Mesodermal cell (in vitro differentiated cells): ENCODE data around the gene RNF157.
"Not testable (repeated sequence)": the region's sequence is repeated elsewhere in the genome, so short reads cannot be mapped to it uniquely, and the experiment has no call there.

Experiments
- H3K27ac ChIP-seq: 2 replicates; pipeline ENCODE4 v1.7.0; 2013; ENCODE audit warnings: mild to moderate bottlenecking, low read depth, low read length, moderate library complexity; ENCODE audit not compliant: severe bottlenecking
- H3K36me3 ChIP-seq: 2 replicates; pipeline ENCODE4 v1.7.1; 2013; ENCODE audit warnings: mild to moderate bottlenecking, low read length, moderate library complexity; ENCODE audit not compliant: control insufficient read depth, insufficient read depth
- H3K4me1 ChIP-seq: one replicate; pipeline ENCODE4 v1.7.1; 2013; ENCODE audit warnings: mild to moderate bottlenecking, low read length; ENCODE audit not compliant: insufficient read depth, control insufficient read depth, poor library complexity, severe bottlenecking
- H3K4me3 ChIP-seq: 2 replicates; pipeline ENCODE4 v1.7.0; 2013; ENCODE audit warnings: low read length, control low read depth, mild to moderate bottlenecking; ENCODE audit not compliant: insufficient read depth, poor library complexity, severe bottlenecking; ENCODE audit errors: extremely low read depth
- H3K9me3 ChIP-seq: 2 replicates; pipeline ENCODE4 v1.7.1; 2013; ENCODE audit warnings: mild to moderate bottlenecking, low read length, moderate library complexity; ENCODE audit not compliant: control insufficient read depth
- whole genome bisulfite sequencing, 2 experiments: methylation state at CpG; one replicate each; pipeline ENCODE4 v1.1.5; 2013; ENCODE audit warnings: missing lambda C conversion rate in 2 of 2; ENCODE audit not compliant: insufficient coverage in 2 of 2; 5-methylcytosine and 5-hydroxymethylcytosine counted together

The RNF157 gene

GRCh38 chr17:76197911-76198310 lies 42.4 kb downstream of the RNF157 start:
- WGBS, 2 experiments, result 94 to 100% methylated on average over 2 of the region's 2 CpGs
- no peaks in the 10 kb centered on the region for H3K4me1 ChIP-seq
- no peaks in the 10 kb centered on the region for H3K9me3 ChIP-seq
- no peaks in the 10 kb centered on the region for H3K36me3 ChIP-seq
- no peak overlapping the region for H3K27ac ChIP-seq
- no peak overlapping the region for H3K4me3 ChIP-seq

- 78 to 100% methylated on average over 2 to 3 of the region's 3 CpGs for WGBS, 2 experiments
- Histone ChIP-seq H3K9me3 (no peaks in the 10 kb centered on the region), H3K4me1 (no peaks in the 10 kb centered on the region)
Observed at GRCh38 chr17:76196675-76197074, 43.6 kb downstream of the RNF157 start.

GRCh38 chr17:76195281-76196096 lies 44.8 kb downstream of the RNF157 start:
- 99 to 100% methylated on average over 2 to 6 of the region's 12 CpGs for WGBS, 2 experiments
- H3K27ac ChIP-seq, result no peak overlapping the region

More at GRCh38 chr17:76196675-76197074, 43.6 kb downstream of the RNF157 start:
- Histone ChIP-seq H3K4me3 (no peak overlapping the region), H3K27ac (no peak overlapping the region), H3K36me3 (no peaks in the 10 kb centered on the region)

GRCh38 chr17:76193591-76193990 lies 46.7 kb downstream of the RNF157 start:
- Histone ChIP-seq H3K4me3 (no peak overlapping the region), H3K36me3 (no peaks in the 10 kb centered on the region), H3K27ac (no peak overlapping the region), H3K9me3 (no peaks in the 10 kb centered on the region), H3K4me1 (no peaks in the 10 kb centered on the region)
- WGBS, 2 experiments, result 79 to 83% methylated on average over 12 of the region's 13 CpGs

More at GRCh38 chr17:76195281-76196096, 44.8 kb downstream of the RNF157 start:
- Histone ChIP-seq H3K4me3 (no peak overlapping the region), H3K9me3 (no peaks in the 10 kb centered on the region), H3K36me3 (no peaks in the 10 kb centered on the region), H3K4me1 (no peaks in the 10 kb centered on the region)

DNA sequence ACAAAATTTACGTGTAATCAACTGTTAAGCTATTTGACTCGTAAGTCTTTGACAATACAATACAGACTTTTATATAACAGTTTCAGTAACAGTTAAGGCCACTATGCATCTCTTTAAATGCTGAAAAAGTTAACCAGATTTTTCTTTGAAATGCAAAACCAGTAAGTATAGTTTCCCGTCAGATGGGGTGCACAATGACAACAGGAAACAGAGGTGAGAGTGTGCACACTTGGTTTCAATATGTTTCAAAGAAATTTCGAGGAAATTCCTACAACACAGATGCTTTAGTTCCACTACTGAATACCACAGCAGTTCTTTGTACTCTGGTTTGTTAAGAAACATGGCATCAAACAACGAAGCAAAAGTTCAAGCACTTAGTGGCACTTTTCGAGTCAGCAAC lies 48.4 kb downstream of the RNF157 start:
- Histone ChIP-seq H3K27ac (no peak overlapping the region), H3K36me3 (no peaks in the 10 kb centered on the region), H3K9me3 (no peaks in the 10 kb centered on the region), H3K4me1 (no peaks in the 10 kb centered on the region), H3K4me3 (no peak overlapping the region)
- 75 to 79% methylated on average over 4 of the region's 6 CpGs for WGBS, 2 experiments

DNA sequence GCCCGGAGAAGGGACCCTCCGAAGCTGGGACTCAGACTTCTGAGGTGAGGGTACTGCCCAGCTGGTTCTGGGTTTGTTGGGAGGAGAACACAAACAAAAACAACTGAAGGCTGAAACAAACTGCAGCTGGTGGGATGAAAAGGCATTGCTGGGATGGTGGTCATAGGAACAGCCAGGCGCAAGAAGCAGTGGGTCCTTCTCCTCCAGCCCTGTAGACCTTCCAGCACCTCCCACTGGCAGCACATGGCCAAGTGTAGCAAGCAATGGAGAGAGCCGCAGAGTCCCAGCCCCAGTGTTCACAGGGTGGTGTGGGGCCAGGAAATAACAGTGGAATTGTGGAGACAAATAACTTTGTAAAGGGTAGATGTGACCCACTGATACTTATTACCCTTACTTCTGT lies 50.6 kb downstream of the RNF157 start:
- WGBS, 2 experiments, result 90 to 96% methylated on average over 3 of the region's 4 CpGs
- Histone ChIP-seq H3K4me1 (no peaks in the 10 kb centered on the region), H3K27ac (no peak overlapping the region), H3K36me3 (no peaks in the 10 kb centered on the region), H3K4me3 (no peak overlapping the region), H3K9me3 (no peaks in the 10 kb centered on the region)

DNA sequence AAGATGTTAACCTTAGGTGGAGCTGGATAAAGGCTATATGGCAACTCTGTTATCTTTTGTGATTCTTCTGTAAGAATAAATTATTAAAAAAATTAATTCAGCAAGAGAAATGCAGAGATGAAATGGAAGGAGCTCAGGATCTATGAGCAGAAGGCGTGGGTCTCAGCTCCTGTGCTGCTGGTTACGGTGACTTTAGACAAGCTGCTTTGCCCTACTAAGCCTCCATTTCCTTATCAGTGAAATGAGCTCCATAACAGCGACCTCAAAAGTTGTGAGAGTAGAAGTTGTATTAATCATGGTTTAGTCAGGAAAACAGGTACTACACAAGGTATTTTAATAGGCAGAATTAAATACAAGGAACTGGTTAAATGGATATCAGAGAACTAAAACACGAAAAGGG lies 51.0 kb downstream of the RNF157 start:
- Histone ChIP-seq H3K9me3 (no peaks in the 10 kb centered on the region), H3K36me3 (no peaks in the 10 kb centered on the region), H3K4me1 (no peaks in the 10 kb centered on the region), H3K4me3 (no peak overlapping the region), H3K27ac (no peak overlapping the region)
- 87 to 96% methylated on average over 3 to 4 of the region's 4 CpGs for WGBS, 2 experiments

- 94 to 98% methylated on average over 3 to 4 of the region's 4 CpGs for WGBS, 2 experiments
- H3K9me3 ChIP-seq, result no peaks in the 10 kb centered on the region
- H3K36me3 ChIP-seq, result no peaks in the 10 kb centered on the region
- H3K27ac ChIP-seq, result no peak overlapping the region
- H3K4me3 ChIP-seq, result no peak overlapping the region
- H3K4me1 ChIP-seq, result no peaks in the 10 kb centered on the region
Observed at GRCh38 chr17:76188213-76189016, 51.9 kb downstream of the RNF157 start.

DNA sequence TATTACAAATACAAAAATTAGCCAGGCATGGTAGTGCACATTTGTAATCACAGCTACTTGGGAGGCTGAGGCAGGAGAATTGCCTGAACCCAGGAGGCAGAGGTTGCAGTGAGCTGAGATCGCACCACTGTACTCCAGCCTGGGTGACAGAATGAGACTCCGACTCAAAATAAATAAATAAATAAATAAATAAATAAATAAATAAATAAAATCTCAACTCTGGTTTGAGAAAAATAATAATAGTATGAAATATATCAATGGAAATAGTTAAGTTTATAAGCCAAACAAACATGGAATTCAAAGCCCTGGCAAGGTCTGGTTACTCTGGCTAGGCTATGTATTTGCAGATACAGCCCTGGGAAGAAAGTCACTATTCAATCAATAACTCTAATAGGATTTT lies 53.5 kb downstream of the RNF157 start:
- not testable (repeated sequence) for H3K4me1 ChIP-seq, H3K9me3 ChIP-seq, H3K27ac ChIP-seq, H3K4me3 ChIP-seq, H3K36me3 ChIP-seq
- no CpG with 5 or more reads among the region's 2 CpGs for WGBS, 2 experiments

GRCh38 chr17:76184290-76184689 lies 56.0 kb downstream of the RNF157 start:
- Histone ChIP-seq H3K27ac (no peak overlapping the region), H3K4me3 (no peak overlapping the region), H3K4me1 (no peaks in the 10 kb centered on the region), H3K9me3 (no peaks in the 10 kb centered on the region), H3K36me3 (no peaks in the 10 kb centered on the region)
- WGBS, 2 experiments, result 100% methylated on average over 1 of the region's 2 CpGs; no CpG with 5 or more reads in 1 of the 2 experiments
